HEK293 (cell line): Measurements from ENCODE around the gene PRDX3.

Experiments used
- CTCF ChIA-PET: fragments of 350-600 bp; formaldehyde crosslinking; extraction: SDS; loops from one replicate; lab custom pipeline; 2021; ENCODE audit warnings: antibody characterized with exemption; lab: Yijun Ruan, JAX
- POLR2A ChIA-PET: fragments of 300-600 bp; formaldehyde crosslinking; extraction: SDS; loops from one replicate; lab custom pipeline; 2020; ENCODE audit warnings: antibody characterized with exemption, inconsistent platforms; lab: Yijun Ruan, JAX
- H3K27ac ChIP-seq: fragments of 200-500 bp; sonication (Bioruptor generic); 2 replicates; pipeline ENCODE4 v1.5.1; 2014; ENCODE audit warnings: low read depth, low read length, control low read depth, inconsistent platforms; ENCODE audit errors: extremely low read depth
- H3K36me3 ChIP-seq, 2 experiments: fragments of 200-500 bp in 1 of 2; sonication (Bioruptor generic) in 1 of 2; 1 replicate in 1 of 2; 2 replicates in 1 of 2; pipeline ENCODE4 v1.5.1; 2014 to 2017; ENCODE audit warnings: inconsistent platforms in 2 of 2, low read length in 2 of 2; ENCODE audit not compliant: control insufficient read depth in 2 of 2, insufficient read depth in 1 of 2
- H3K4me1 ChIP-seq: fragments of 200-500 bp; sonication (Bioruptor generic); 2 replicates; pipeline ENCODE4 v1.5.1; 2014; ENCODE audit warnings: mild to moderate bottlenecking, low read length, inconsistent platforms; ENCODE audit not compliant: control insufficient read depth, insufficient read depth
- H3K4me3 ChIP-seq: 2 replicates; pipeline ENCODE4 v1.5.1; 2011; ENCODE audit warnings: low read depth, mild to moderate bottlenecking, control low read depth, low read length, moderate library complexity
- H3K9me3 ChIP-seq: fragments of 200-500 bp; sonication (Bioruptor generic); 2 replicates; pipeline ENCODE4 v1.5.1; 2014; ENCODE audit warnings: low read depth, low read length, inconsistent platforms; ENCODE audit not compliant: control insufficient read depth, insufficient read depth
- HOXD13 ChIP-seq: sonication (generic); formaldehyde crosslinking; IDR thresholded peaks from 2 replicates; pipeline ENCODE4 v1.8.0; 2022; ENCODE audit warnings: missing genetic modification reagents, borderline replicate concordance
- PRDM1 ChIP-seq: fragments of 450-650 bp; formaldehyde crosslinking; IDR thresholded peaks from 2 replicates; pipeline ENCODE4; 2016; ENCODE audit warnings: missing biosample characterization, missing genetic modification characterization
- SALL2 ChIP-seq: fragments of 450-650 bp; formaldehyde crosslinking; IDR thresholded peaks from 2 replicates; pipeline ENCODE4 v1.5.0; 2017; ENCODE audit warnings: missing biosample characterization, mild to moderate bottlenecking, missing genetic modification characterization, borderline replicate concordance
- SP7 ChIP-seq: fragments of 450-650 bp; formaldehyde crosslinking; IDR thresholded peaks from 2 replicates; pipeline ENCODE4 v1.5.1; 2016; ENCODE audit warnings: missing biosample characterization, missing genetic modification characterization
- ZIC2 ChIP-seq: fragments of 450-650 bp; formaldehyde crosslinking; IDR thresholded peaks from 2 replicates; pipeline ENCODE4 v1.5.1; 2016; ENCODE audit warnings: missing biosample characterization, missing genetic modification characterization
- ZNF112 ChIP-seq: fragments of 450-650 bp; formaldehyde crosslinking; IDR thresholded peaks from 2 replicates; pipeline ENCODE4 v1.5.0; 2017; ENCODE audit warnings: missing biosample characterization, missing genetic modification characterization
- ZNF175 ChIP-seq: fragments of 450-650 bp; formaldehyde crosslinking; IDR thresholded peaks from 2 replicates; pipeline ENCODE4 v1.5.1; 2016; ENCODE audit warnings: missing biosample characterization, missing genetic modification characterization
- ZNF2 ChIP-seq: fragments of 450-650 bp; formaldehyde crosslinking; IDR thresholded peaks from 2 replicates; pipeline ENCODE4 v1.5.1; 2016; ENCODE audit warnings: missing biosample characterization, missing genetic modification characterization
- ZNF221 ChIP-seq: fragments of 450-650 bp; formaldehyde crosslinking; IDR thresholded peaks from 2 replicates; pipeline ENCODE4 v1.5.1; 2017; ENCODE audit warnings: missing biosample characterization, missing genetic modification characterization, borderline replicate concordance
- ZNF248 ChIP-seq: fragments of 450-650 bp; formaldehyde crosslinking; IDR thresholded peaks from 2 replicates; pipeline ENCODE4 v1.5.1; 2017; ENCODE audit warnings: missing biosample characterization, missing genetic modification characterization
- ZNF514 ChIP-seq: fragments of 450-650 bp; formaldehyde crosslinking; IDR thresholded peaks from 2 replicates; pipeline ENCODE4 v1.5.1; 2016; ENCODE audit warnings: missing biosample characterization, missing genetic modification characterization
- ZNF548 ChIP-seq: fragments of 450-650 bp; formaldehyde crosslinking; IDR thresholded peaks from 2 replicates; pipeline ENCODE4 v1.5.1; 2016; ENCODE audit warnings: missing biosample characterization, missing genetic modification characterization
- ZNF571 ChIP-seq: fragments of 450-650 bp; formaldehyde crosslinking; IDR thresholded peaks from 2 replicates; pipeline ENCODE4 v1.5.0; 2017; ENCODE audit warnings: missing biosample characterization, missing genetic modification characterization
- ZNF626 ChIP-seq: fragments of 450-650 bp; sonication (Bioruptor Pico); formaldehyde crosslinking; IDR thresholded peaks from 2 replicates; pipeline ENCODE4 v1.5.1; 2018; ENCODE audit warnings: missing biosample characterization, missing genetic modification characterization, inconsistent platforms
- ZNF747 ChIP-seq: fragments of 450-650 bp; formaldehyde crosslinking; IDR thresholded peaks from 2 replicates; pipeline ENCODE4 v1.5.1; 2016; ENCODE audit warnings: missing biosample characterization, missing genetic modification characterization
- ZXDB ChIP-seq: fragments of 450-650 bp; formaldehyde crosslinking; IDR thresholded peaks from 2 replicates; pipeline ENCODE4 v1.5.1; 2016; ENCODE audit warnings: missing biosample characterization, missing genetic modification characterization
- TF ChIP-seq, protein P1 (sequence below): fragments of 450-650 bp; formaldehyde crosslinking; IDR thresholded peaks from 2 replicates; pipeline ENCODE4 v1.5.1; 2016; ENCODE audit warnings: missing biosample characterization, missing genetic modification characterization
- TF ChIP-seq, protein P2 (sequence below): fragments of 450-650 bp; formaldehyde crosslinking; IDR thresholded peaks from 2 replicates; pipeline ENCODE4 v1.5.1; 2016; ENCODE audit warnings: missing biosample characterization, missing genetic modification characterization
- TF ChIP-seq, protein P3 (sequence below): fragments of 450-650 bp; formaldehyde crosslinking; IDR thresholded peaks from 2 replicates; pipeline ENCODE4 v1.5.1; 2016; ENCODE audit warnings: missing biosample characterization, missing genetic modification characterization
- TF ChIP-seq, protein P4 (sequence below): fragments of 450-650 bp; formaldehyde crosslinking; IDR thresholded peaks from 2 replicates; pipeline ENCODE4 v1.5.1; 2017; ENCODE audit warnings: missing biosample characterization, missing genetic modification characterization
- TF ChIP-seq, protein P5 (sequence below): fragments of 450-650 bp; formaldehyde crosslinking; IDR thresholded peaks from 2 replicates; pipeline ENCODE4 v1.5.1; 2017; ENCODE audit warnings: missing biosample characterization, missing genetic modification characterization
- TF ChIP-seq, protein P6 (sequence below): fragments of 450-650 bp; formaldehyde crosslinking; IDR thresholded peaks from 2 replicates; pipeline ENCODE4 v1.5.1; 2016; ENCODE audit warnings: missing biosample characterization, missing genetic modification characterization

PRDX3 gene

DNA sequence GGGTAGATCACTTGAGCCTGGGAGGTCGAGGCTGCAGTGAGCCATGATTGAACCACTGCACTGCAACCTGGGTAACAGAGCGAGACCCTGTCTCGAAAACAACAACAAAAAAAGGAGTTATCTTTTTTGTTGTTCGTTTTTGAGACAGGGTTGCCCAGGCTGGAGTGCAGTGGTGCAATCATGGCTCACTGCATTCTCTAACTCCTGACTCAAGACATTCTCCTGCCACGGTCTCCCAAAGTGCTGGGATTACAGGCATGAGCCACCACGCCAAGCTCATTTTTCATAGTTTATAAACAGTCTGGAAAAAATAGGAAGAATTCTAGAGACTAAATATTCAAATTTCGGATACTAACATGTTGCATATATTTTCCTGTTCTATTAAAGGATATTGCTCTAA, 42.5 kb downstream of the PRDX3 start:
- ChIA-PET POLR2A (no interaction called here), CTCF (no interaction called here)
- H3K4me3 ChIP-seq = no peak overlapping the region
- H3K4me1 ChIP-seq = no peaks in the 10 kb centered on the region
- TF ChIP-seq ZNF626 (tag by site-specific recombination) (no peak), ZXDB (tag by site-specific recombination) (no peak), ZNF175 (no peak), ZNF2 (tag by site-specific recombination) (no peak), ZIC2 (no peak), ZNF571 (tag by site-specific recombination) (no peak), SP7 (tag by site-specific recombination) (no peak), ZNF548 (tag by site-specific recombination) (no peak), ZNF248 (tag by site-specific recombination) (no peak)
- TF ChIP-seq, protein P1, sequence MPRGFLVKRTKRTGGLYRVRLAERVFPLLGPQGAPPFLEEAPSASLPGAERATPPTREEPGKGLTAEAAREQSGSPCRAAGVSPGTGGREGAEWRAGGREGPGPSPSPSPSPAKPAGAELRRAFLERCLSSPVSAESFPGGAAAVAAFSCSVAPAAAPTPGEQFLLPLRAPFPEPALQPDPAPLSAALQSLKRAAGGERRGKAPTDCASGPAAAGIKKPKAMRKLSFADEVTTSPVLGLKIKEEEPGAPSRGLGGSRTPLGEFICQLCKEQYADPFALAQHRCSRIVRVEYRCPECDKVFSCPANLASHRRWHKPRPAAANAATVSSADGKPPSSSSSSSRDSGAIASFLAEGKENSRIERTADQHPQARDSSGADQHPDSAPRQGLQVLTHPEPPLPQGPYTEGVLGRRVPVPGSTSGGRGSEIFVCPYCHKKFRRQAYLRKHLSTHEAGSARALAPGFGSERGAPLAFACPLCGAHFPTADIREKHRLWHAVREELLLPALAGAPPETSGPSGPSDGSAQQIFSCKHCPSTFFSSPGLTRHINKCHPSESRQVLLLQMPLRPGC (tag by site-specific recombination) = no peak
- TF ChIP-seq, protein P2, sequence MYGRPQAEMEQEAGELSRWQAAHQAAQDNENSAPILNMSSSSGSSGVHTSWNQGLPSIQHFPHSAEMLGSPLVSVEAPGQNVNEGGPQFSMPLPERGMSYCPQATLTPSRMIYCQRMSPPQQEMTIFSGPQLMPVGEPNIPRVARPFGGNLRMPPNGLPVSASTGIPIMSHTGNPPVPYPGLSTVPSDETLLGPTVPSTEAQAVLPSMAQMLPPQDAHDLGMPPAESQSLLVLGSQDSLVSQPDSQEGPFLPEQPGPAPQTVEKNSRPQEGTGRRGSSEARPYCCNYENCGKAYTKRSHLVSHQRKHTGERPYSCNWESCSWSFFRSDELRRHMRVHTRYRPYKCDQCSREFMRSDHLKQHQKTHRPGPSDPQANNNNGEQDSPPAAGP (tag by site-specific recombination) = no peak
- TF ChIP-seq, protein P3, sequence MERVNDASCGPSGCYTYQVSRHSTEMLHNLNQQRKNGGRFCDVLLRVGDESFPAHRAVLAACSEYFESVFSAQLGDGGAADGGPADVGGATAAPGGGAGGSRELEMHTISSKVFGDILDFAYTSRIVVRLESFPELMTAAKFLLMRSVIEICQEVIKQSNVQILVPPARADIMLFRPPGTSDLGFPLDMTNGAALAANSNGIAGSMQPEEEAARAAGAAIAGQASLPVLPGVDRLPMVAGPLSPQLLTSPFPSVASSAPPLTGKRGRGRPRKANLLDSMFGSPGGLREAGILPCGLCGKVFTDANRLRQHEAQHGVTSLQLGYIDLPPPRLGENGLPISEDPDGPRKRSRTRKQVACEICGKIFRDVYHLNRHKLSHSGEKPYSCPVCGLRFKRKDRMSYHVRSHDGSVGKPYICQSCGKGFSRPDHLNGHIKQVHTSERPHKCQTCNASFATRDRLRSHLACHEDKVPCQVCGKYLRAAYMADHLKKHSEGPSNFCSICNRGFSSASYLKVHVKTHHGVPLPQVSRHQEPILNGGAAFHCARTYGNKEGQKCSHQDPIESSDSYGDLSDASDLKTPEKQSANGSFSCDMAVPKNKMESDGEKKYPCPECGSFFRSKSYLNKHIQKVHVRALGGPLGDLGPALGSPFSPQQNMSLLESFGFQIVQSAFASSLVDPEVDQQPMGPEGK (tag by site-specific recombination) = no peak
- TF ChIP-seq, protein P4, sequence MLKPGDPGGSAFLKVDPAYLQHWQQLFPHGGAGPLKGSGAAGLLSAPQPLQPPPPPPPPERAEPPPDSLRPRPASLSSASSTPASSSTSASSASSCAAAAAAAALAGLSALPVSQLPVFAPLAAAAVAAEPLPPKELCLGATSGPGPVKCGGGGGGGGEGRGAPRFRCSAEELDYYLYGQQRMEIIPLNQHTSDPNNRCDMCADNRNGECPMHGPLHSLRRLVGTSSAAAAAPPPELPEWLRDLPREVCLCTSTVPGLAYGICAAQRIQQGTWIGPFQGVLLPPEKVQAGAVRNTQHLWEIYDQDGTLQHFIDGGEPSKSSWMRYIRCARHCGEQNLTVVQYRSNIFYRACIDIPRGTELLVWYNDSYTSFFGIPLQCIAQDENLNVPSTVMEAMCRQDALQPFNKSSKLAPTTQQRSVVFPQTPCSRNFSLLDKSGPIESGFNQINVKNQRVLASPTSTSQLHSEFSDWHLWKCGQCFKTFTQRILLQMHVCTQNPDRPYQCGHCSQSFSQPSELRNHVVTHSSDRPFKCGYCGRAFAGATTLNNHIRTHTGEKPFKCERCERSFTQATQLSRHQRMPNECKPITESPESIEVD (tag by site-specific recombination) = no peak
- H3K9me3 ChIP-seq = no peaks in the 10 kb centered on the region
- peaks cover 23 to 64% of the 10 kb centered on the region in 2 experiments for H3K36me3 ChIP-seq
- H3K27ac ChIP-seq = no peak overlapping the region

DNA sequence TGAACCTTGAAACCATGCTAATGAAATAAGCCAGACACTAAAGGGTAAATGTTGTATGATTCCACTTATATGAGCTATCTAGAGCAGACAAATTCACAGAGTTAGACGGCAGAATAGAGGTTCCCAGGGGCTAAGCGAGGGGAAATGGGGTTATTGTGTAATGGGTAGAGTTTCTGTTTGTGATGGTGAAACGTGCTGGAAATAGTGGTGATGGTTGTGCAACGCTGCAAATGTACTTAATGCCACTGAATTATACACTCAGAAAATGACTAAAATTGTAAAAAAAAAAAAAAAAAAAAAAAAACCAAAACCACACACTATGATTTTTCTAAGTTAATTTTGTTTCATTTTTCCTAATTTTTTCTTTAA, 43.1 kb downstream of the PRDX3 start:
- TF ChIP-seq ZNF221 (tag by site-specific recombination) (no peak), ZNF514 (tag by site-specific recombination) (no peak), ZNF747 (no peak), HOXD13 (no peak), SALL2 (tag by site-specific recombination) (no peak), ZNF112 (tag by site-specific recombination) (no peak), PRDM1 (tag by site-specific recombination) (no peak)
- TF ChIP-seq, protein P5, sequence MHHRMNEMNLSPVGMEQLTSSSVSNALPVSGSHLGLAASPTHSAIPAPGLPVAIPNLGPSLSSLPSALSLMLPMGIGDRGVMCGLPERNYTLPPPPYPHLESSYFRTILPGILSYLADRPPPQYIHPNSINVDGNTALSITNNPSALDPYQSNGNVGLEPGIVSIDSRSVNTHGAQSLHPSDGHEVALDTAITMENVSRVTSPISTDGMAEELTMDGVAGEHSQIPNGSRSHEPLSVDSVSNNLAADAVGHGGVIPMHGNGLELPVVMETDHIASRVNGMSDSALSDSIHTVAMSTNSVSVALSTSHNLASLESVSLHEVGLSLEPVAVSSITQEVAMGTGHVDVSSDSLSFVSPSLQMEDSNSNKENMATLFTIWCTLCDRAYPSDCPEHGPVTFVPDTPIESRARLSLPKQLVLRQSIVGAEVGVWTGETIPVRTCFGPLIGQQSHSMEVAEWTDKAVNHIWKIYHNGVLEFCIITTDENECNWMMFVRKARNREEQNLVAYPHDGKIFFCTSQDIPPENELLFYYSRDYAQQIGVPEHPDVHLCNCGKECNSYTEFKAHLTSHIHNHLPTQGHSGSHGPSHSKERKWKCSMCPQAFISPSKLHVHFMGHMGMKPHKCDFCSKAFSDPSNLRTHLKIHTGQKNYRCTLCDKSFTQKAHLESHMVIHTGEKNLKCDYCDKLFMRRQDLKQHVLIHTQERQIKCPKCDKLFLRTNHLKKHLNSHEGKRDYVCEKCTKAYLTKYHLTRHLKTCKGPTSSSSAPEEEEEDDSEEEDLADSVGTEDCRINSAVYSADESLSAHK (tag by site-specific recombination) = no peak
- TF ChIP-seq, protein P6, sequence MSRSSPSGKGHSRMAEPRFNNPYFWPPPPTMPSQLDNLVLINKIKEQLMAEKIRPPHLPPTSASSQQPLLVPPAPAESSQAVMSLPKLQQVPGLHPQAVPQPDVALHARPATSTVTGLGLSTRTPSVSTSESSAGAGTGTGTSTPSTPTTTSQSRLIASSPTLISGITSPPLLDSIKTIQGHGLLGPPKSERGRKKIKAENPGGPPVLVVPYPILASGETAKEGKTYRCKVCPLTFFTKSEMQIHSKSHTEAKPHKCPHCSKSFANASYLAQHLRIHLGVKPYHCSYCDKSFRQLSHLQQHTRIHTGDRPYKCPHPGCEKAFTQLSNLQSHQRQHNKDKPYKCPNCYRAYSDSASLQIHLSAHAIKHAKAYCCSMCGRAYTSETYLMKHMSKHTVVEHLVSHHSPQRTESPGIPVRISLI (tag by site-specific recombination) = peak; percentile 59; the same call in 1 of the 2 replicates
- ChIA-PET CTCF (no interaction called here), POLR2A (no interaction called here)
- Histone ChIP-seq H3K9me3 (no peaks in the 10 kb centered on the region), H3K27ac (no peak overlapping the region), H3K4me3 (no peak overlapping the region), H3K36me3 (peaks cover 23 to 65% of the 10 kb centered on the region in 2 experiments), H3K4me1 (no peaks in the 10 kb centered on the region)
